NCI-H1105 treated with DMSO at 0.1 percent for 48 hours (cell line): ENCODE results near the gene FOLR2.
"Not testable (repeated sequence)": the region's sequence is repeated elsewhere in the genome, so short reads cannot be mapped to it uniquely, and the experiment has no call there.

Source experiments
- DNase-seq: peaks from one replicate; lab custom pipeline; 2025; lab: John Stamatoyannopoulos, UW

FOLR2 gene

GRCh38 chr11:72206794-72207193 lies 9.8 kb upstream of the FOLR2 start:
- DNase-seq = not testable (repeated sequence)

- DNase-seq = no peak
Observed at GRCh38 chr11:72208281-72208680, 8.3 kb upstream of the FOLR2 start.

DNA sequence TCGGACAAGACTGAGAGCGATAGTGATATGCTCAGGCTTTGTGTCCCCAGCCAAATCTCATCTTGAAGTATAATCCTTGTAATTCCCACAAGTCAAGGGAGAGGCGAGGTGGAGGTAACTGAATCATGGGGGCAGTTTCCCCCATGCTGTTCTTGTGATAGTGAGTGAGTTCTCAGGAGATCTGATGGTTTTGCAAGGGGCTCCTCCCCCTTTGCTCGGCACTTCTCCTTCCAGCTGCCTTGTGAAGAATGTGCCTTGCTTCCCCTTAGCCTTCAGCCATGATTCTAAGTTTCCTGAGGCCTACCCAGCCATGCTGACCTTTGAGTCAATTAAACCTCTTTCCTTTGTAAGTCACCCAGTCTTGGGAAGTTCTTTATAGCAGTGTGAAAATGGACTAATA lies 7.5 kb upstream of the FOLR2 start:
- DNase-seq = no peak

GRCh38 chr11:72217841-72218240 lies 1.2 kb downstream of the FOLR2 start:
- no peak for DNase-seq

GRCh38 chr11:72218251-72218745 lies 1.7 kb downstream of the FOLR2 start:
- no peak for DNase-seq

GRCh38 chr11:72220696-72221363 lies 4.2 kb downstream of the FOLR2 start:
- no peak for DNase-seq

- no peak for DNase-seq
Observed at GRCh38 chr11:72221386-72222075, 4.9 kb downstream of the FOLR2 start.

DNA sequence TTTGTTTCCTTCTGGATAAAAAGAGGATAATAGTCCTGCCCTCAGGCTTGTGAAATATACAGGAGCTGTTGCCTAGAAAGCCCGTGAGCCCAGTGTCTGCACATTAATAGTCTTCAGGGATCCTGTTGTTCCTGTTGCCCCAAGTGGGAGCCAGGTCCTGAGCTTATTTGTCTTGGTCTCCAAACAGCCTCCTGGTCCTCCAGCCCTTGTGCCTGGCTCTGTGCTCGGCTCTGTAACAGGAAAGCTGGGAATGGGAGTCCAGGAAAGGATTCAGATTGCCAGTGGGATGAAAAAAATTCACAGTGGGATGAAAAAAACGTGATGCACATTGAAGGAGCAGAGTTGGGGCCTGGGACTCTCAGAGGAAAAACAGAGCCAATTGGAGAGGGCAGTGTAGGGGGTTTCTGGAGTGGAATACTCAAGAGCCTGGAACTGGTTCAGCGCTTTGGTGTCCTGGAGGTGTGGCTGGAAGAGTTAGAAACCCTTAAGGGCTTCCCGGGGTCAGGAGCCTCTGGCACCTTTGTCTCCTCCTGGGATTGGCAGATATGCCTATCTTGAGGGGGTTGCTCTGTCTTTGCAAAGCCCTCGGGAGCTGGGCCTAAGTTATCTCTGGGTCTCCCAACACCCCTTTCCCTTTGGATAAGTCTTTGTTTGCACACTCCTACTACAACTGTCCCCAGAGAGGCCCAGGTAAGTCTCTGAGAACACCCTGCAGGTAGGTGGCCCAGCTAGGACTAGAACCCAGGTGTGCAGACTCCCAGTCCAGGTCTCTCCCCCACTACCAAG lies 5.7 kb downstream of the FOLR2 start:
- peak; percentile 36 for DNase-seq

DNA sequence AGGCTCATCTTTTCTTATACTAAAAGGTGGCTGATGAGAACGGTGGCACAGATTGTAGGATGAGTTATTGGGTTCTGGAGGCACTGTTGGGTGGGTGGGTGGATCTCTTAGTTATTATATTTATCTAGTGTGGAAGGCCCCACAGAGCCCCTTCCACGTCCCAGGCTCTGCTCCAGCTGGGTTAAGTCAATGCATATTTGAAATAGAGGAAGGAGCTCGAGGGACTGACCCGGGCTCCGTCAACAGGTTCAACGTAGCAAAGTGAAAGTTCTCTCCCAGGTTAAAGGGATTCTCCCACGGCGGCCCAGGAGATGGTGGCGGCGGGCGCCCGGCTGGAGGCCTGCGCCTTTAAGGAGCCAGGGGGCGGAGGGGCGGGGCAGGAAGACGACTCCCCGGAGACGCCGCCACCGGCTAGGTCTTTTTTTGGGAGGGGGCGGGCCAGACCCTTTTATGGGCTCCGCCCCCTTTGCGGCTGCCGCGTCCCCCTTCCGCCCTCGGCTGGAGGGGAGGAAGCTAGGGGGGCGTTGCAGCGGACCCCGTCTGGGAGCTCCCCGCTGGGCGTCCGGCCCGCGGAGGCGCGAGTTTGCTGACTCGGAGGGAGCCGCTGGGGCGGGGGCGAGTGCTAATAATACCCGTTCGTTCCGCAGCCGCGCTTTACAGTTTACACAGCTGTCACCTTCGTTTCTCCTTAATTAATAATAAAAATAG lies 6.5 kb downstream of the FOLR2 start:
- DNase-seq = peak; percentile 96

DNA sequence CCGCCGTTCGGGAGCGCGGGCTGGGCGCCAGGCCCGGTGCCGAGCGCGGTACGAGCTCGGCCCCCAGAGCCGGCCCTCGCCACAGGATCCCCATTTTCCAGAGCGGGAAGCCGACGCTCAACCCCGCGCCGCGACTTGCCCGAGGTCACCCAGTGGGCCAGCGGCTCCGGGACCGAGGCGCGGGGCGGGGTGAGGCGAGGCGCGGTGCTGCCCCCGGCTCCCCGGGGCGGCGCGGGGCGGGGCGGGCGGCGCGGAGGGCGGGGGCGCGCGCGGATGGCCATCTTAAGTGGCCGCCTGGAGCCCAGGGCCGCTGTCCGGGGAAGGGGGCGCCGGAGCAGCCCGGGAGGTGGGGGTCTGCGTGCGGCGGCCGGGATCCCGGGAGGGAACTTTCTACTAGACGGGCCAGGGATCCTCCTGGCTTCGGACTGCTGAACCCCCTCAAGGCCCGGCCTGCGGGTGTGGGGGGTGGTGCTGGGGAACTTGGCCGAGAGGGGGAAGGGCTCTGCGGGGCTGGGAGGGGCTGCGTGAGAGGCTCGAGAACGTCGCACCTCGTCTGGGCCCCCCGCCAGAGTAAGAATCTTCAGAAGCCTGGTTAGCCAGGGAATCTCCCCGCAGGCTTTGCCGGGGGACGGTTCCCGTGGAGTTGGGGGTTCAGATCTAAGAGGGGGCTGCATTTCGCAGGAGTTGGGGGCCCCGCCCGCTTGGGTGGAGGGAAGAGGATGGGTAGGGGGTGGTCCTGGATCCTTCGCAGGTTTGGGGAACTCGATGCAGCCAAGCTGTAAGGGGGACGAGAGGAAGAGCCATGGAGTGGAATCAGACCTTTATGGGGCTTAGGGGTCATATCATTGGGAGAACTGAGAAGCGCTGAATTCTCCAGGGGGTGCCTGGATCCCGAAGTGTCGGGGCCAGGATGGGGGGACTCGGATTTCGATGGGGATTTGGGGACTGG lies 7.3 kb downstream of the FOLR2 start:
- DNase-seq = peak; percentile 46

DNA sequence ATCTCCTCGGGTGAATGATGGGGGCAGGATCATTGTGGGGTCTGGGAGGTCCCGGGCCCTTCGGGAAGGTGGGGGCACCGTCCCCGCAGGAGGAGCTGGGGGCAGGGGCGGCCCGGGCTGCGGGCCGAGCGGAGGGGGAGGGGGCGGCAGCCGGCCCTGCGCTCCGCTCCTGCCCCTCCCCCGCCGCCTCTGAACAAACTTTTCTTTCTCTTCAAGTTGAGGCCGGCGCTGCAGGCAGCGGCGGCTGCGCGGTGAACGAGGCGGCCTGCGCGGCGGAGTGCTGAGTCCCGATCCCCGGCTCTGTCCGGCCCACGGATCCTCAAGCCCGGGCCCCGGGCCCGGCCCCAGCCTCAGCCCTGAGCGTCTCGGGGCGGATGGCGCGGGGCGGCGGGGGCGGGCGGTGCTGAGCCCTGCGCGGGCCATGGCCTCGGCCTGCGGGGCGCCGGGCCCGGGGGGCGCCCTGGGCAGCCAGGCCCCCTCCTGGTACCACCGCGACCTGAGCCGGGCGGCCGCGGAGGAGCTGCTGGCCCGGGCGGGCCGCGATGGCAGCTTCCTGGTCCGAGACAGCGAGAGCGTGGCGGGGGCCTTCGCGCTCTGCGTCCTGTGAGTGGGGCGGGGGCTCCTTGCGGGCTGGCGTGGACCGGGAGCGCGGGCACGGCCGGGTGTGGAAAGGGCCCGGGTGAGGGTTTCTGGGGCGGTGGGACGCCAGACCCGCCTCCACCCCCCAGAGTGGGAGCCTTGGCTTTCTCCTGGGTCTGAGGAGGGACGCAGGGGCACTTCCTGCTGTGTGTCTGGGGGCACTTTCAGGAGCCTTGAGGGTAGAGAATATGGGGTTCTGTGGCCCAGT lies 8.2 kb downstream of the FOLR2 start, which contains the start of gene INPPL1:
INPPL1 (plus strand) TSS at position 204 of the 847 bp plus-strand sequence; CDS start at position 422, 218 bp downstream.
- DNase-seq = peak; percentile 28

DNA sequence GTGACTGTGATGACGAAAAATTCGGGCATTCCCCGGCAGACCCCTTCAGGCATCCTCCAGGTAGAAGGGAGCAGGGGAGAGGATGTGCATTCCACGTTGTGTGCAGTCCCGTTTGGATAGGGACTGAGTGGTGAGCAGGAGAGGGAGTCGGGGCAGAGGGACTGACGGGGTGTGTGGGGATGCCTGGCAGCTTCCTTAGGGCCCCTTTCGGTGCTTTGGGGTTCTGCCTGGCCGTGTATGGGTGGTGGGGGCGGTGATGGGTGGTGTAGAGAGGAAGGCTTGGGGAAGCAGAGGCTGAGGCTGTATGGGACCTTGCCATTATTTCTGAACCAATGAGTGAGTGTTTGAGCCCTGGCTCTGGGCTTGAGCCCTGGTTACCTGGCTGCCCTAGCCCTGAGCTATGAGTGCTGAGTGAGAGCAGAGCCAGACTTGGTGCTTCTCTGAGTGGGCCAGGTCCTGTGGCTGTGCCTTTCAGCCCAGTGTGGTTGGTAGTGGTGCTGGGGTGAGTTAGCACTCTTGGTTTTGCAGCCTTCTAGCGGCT lies 8.9 kb downstream of the FOLR2 start:
- DNase-seq = no peak

DNA sequence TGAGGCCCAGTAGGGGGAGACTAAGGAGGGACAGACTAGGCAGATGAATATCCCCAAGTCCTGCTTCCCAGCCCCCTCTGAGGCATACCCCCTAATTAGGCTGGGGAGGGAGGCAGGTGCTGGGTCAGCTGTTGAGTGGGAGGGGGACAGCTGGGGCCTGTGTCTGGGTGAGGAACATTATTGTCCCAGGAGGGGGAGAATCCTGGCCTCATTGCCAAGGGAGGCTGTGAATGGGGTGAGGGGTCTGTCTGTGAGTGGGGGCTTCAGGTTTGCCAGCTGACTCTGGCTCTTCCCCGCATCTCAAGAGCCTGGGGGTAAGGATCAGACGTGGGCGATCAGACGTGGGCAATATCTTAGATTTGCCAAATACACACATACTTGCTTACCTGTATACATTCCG lies 10.1 kb downstream of the FOLR2 start:
- peak; percentile 68 for DNase-seq

DNA sequence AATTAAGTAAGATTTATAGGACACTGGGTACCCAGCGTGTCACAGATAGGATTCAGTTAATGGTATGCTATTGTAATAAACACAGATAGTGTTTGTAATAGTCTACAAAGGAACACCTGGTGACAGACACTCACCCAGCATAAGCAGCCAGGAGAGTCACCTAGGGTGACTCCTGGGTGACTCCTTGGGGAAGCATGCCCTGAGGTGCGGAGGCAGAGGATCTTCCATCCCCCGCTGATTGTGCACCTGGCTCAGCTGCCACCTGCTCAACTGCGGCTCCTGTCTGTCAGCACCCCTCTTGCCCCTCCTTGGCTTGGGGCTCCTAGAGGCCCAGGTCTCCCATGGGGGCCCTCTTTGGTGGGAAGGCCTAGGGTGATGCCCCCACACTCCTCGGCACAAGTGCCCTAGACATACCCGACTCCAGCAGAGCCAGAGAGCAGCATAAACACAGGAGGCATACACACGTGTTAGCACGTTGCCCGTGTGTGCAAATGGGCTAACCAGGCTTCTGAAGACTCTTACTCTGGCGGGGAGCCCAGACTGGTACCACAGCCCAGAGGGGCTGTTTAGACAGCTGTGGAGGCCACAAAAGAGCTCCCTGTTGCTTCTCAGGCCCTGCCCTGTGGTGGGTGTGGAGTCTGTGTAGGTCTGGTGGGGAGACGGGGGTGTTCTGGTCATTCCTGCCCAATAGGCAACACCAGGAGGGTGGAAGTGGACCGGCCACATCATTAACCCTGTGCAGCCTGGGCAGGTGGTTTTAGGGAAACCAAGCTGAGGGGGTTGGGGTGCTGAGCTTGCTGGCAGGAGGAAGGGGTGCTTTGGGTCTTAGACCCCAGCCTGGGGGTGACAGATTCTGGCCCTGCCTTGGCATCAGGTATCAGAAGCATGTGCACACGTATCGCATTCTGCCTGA lies 11.0 kb downstream of the FOLR2 start:
- DNase-seq = peak; percentile 93

DNA sequence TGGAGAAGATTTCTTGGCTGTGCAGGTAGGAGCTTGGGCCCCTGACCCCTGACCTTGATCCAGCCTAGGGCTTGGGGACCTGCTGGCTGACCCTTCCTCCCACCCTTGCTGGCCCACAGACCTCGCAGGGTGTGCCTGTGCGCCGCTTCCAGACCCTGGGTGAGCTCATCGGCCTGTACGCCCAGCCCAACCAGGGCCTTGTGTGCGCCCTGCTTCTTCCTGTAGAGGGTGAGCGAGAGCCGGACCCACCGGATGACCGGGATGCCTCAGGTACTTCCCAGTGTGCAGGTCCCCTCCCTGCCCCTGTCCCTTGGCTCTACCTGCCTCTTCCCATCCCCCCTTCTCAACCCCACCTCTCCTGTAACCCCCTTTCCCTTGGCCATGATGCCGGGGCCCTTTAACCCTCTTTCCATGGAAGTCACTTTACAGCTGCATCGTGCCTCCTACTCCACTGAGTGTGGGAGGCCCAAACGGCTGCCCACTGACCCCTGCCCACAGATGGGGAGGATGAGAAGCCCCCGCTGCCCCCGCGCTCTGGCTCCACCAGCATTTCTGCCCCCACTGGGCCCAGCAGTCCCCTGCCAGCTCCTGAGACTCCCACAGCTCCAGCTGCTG lies 11.7 kb downstream of the FOLR2 start:
- no peak for DNase-seq

DNA sequence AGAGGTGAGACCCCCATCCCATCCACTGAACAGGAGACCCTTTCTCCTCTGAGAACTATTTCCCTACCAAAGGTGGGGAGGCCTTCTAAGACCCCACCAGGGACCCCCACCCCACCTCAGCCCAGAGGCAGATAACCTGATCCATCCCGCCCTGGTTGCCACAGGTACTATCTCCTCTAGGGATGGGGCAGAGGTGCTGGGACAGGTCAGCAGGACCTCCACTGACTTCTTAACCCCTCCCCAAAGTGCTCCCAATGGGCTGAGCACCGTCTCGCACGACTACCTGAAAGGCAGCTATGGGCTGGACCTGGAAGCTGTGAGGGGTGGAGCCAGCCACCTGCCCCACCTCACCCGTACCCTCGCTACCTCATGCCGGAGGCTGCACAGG lies 12.2 kb downstream of the FOLR2 start:
- DNase-seq = no peak

GRCh38 chr11:72229336-72229924 lies 12.8 kb downstream of the FOLR2 start:
- no peak for DNase-seq
